Gastroesophageal sphincter (tissue), 3 donors: ENCODE measurements around the gene FN1.

Experiments used
- CTCF ChIP-seq, 4 experiments: fragments of 200-600 bp in 2 of 4; fragments of 450-650 bp in 2 of 4; sonication (generic) in 1 of 4; IDR thresholded peaks; one replicate each; pipeline ENCODE4 v1.5.1; 2017 to 2019; ENCODE audit warnings: antibody characterized with exemption in 4 of 4, mild to moderate bottlenecking in 2 of 4, moderate library complexity in 2 of 4
- EP300 ChIP-seq: sonication (generic); formaldehyde crosslinking; IDR thresholded peaks from one replicate; pipeline ENCODE4 v1.6.1; 2017; ENCODE audit warnings: antibody characterized with exemption, mild to moderate bottlenecking
- POLR2AphosphoS5 ChIP-seq: sonication (generic); formaldehyde crosslinking; IDR thresholded peaks from one replicate; pipeline ENCODE4 v1.6.1; 2017; ENCODE audit warnings: antibody characterized with exemption

DNA sequence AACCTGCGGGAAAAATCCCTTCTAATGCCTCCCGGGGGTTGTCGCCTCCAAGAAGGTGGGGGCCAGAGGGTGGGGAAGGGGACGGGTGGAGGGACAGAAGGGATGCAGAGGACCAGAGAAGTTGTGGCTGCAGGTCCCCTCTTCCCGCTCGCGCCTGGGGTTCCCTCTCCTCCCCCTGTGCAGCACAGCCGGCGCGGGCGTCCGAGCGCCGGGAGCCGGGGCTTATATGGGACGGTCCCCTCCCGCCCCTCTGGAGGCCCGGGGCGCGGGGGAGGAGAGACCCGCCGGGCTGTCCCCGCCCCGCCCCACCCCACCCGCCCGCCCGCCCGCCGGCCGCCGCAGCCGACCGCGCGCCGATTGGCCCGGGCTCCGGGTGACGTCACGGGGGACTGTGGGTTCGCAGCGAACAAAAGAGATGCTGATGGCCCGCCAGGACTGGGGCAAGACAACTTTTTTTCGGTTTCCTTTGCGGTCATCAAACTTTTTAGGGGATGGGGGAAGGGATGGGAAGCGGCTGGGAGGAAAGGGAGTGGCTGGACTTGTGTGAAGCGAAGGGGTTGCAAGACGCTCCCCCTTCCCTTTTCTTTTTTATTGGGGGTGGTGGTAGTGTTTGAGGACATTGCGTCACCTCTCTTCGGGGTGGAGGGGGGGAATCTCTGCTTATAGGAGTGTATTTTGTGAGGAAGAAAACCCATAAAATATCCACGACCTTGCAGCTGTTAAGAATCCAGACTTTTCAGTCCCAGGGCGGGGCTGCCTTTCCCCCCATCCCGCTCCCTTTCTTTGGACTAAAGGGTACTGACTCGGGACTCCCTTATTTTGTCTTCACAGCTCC, at the start of gene FN1:
- TF ChIP-seq CTCF (IDR thresholded peaks at IDR 0.05), result no peak
- peak; percentile 90 for TF ChIP-seq POLR2AphosphoS5
- TF ChIP-seq EP300, result no peak
